Measurements from ENCODE around the gene PHF2.

The PHF2 gene

GRCh38 chr9:93586290-93587057 is 10.1 kb downstream of the PHF2 start:
- DNase-seq (ENCODE audit: insufficient read length, low spot score) = no peak
- FAIRE-seq = no peak
- TF ChIP-seq POLR2A (IDR thresholded peaks at IDR 0.05; ENCODE audit: low read depth, low read length) = no peak

DNA sequence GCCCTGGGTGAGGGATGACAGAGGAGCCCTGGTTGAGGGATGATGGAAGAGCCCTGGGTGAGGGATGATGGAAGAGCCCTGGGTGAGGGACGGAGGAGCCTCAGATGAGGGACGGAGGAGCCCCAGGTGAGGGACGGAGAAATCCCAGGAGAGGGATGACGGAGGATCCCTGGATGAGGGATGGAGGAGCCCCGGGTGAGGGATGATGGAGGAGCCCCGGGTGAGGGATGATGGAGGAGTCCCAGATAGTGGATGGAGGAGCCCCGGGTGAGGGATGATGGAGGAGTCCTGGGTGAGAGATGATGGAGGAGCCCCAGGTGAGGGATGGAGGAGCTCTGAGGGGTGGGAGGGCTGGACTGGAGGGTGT is 10.9 kb downstream of the PHF2 start:
- no peak for DNase-seq (ENCODE audit: insufficient read length, low spot score)
- FAIRE-seq = no peak
- no peak for TF ChIP-seq POLR2A (IDR thresholded peaks at IDR 0.05; ENCODE audit: low read depth, low read length)

GRCh38 chr9:93587651-93588347 is 11.4 kb downstream of the PHF2 start:
- FAIRE-seq = no peak
- no peak for TF ChIP-seq POLR2A (IDR thresholded peaks at IDR 0.05; ENCODE audit: low read depth, low read length)
- DNase-seq (ENCODE audit: insufficient read length, low spot score) = no peak

DNA sequence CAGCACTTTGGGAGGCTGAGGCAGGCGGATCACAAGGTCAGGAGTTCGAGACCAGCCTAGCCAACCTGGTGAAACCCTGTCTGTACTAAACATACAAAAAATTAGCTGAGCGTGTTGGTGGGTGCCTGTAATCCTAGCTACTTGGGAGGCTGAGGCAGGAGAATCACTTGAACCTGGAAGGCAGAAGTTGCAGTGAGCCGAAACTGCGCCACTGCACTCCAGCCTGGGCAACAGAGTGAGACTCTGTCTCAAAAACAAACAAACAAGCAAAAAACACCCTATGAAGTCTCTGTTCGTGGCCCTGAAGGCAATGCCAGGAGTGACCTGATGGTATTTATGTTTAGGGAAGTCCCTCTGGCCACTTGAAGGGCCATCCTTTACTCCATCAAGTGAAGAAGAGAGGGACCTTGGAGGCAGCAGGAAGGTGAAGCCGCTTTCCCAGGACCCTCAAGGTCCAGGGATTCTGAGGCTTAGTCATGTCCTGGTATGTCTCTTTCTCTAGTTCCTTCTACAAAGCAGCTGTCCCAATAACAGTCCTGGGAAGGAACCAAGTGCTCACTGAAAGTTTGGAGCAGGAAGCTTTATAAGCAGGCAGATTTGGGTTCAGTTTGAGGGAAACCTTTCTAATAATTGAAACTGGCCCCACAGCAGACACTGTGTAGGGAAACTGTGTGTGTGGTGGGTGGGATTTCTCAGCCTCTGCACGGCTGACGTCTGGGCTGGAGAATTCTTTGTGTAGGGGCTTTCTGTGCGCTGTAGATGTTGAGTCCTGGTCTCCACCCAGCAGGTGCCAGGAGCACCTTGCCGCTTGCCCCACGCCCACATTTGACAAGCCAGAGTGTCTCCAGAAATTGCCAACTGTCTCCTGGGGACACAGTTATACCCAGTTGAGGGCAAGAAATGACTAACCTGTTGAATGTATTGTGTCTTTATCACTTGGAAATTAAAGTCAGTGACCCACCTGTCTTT is 12.5 kb downstream of the PHF2 start:
- FAIRE-seq (no peak), DNase-seq (ENCODE audit: insufficient read length, low spot score) (no peak)
- TF ChIP-seq POLR2A (IDR thresholded peaks at IDR 0.05; ENCODE audit: low read depth, low read length) = no peak

DNA sequence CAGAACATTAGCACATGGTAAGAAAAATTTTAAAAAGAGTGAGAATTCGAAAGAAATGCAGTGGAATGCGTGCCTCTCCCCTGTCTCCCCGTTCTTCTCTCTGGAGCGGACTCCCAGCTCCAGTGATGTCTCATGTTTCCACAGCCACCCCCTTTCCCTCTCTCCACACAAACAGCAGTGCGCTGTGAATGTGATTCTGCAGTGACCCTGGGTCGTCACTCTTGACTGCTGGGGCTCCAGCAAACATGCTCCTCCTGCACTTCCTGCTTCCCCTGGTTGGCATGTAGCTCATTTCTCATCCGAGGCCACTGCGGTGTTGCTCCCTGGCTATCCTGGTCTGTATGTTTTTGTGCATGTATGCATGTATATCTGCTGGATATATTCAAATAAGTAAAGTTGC is 13.3 kb downstream of the PHF2 start:
- FAIRE-seq (no peak), DNase-seq (ENCODE audit: insufficient read length, low spot score) (no peak)
- no peak for TF ChIP-seq POLR2A (IDR thresholded peaks at IDR 0.05; ENCODE audit: low read depth, low read length)

DNA sequence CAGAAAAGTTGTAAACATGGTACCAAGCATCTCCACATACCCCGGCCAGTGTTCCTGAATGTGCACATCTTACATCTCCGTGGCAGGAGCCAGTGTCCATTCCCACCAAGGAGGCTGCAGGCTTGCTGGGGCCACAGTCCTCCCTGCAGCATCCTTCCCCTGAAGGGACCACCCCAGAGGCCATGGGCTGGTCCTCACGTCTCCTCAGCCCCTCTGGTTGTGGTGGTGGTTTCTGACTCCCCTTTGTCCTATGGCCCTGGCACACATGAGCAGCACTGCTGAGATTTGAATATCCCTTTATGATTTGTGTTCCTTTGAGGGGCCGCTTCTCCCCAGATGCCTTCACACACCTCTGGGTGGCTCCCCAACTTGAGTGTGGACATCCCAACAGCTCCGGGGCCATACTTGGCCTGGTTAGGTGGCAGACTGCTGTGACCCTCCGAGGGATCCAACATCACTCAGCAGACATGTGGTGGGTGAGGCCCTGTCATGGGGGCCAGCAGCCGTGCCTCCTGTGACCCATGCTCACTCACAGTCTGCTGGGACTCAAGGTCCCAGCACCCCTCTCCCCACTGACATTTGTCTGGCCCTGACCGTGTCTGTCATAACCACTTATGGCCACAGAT is 14.3 kb downstream of the PHF2 start:
- FAIRE-seq (no peak), DNase-seq (ENCODE audit: insufficient read length, low spot score) (no peak)
- no peak for TF ChIP-seq POLR2A (IDR thresholded peaks at IDR 0.05; ENCODE audit: low read depth, low read length)

DNA sequence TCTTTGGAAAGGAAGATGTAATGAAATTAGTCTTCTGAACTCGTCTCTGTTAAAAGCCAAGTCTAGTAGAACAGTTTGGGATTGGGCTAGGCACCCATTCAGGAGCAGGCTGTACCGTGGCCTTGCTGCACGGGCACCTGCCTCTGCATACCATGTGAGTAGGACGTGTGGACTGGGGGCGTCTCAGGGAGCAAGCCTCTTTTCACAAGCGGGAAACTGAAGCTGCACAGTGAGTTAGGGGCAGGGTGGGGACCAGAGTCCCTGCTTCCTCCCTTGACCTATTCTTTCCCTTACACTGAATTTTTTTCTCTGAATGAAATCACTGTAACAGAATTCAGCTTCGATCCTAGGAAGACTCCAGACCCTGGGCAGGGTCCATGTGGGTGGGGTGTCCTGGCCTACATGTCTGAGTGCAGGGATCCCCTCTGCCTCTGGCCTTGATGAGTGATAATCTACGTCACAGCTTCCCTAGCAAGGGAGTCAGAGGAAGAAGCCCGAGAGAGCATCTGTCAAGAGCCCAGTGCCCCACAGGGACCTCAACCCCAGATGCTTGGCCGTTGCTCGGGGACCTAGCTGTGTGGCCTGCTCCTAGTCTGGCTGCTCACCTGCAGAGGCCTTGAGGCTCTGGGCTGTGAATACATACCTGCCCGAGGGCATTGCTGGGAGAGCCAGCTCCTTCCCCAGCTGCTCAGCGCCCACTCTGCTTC is 15.1 kb downstream of the PHF2 start:
- DNase-seq (ENCODE audit: insufficient read length, low spot score) (no peak), FAIRE-seq (no peak)
- TF ChIP-seq POLR2A (IDR thresholded peaks at IDR 0.05; ENCODE audit: low read depth, low read length) = no peak

DNA sequence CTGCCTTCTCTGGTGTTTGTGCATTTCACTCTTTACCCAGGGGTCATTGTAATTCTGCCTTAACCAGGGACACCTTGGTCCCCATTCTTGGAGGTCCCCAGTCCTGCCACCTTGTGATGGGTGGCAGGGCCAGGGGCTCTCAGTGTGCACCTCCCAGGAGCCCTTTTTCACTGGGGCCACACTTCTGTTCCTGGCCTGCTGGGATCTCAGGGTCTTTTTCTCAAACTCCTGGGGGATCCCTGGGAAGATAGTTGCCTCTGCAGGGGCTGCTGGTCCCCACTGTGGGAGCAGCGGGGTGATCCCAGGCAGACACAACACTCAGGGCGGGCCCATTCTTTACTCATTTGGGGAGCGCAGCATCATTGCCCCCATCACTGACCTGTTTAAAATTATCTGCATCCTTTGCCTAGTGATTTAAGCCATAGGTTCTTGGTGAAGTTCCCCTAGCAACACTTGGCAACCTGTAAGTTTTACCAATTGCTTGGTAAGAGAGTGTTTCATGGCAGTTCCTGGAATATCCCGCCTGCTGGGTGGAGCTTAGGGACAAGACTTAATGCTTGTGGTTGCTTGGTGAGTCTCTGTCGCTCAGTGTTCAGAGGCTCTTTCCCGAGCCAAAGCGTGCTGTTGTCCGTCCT is 15.7 kb downstream of the PHF2 start:
- DNase-seq (ENCODE audit: insufficient read length, low spot score) = no peak
- no peak for TF ChIP-seq POLR2A (IDR thresholded peaks at IDR 0.05; ENCODE audit: low read depth, low read length)

GRCh38 chr9:93592643-93593021 is 16.2 kb downstream of the PHF2 start:
- no peak for TF ChIP-seq POLR2A (IDR thresholded peaks at IDR 0.05; ENCODE audit: low read depth, low read length)
- FAIRE-seq (no peak), DNase-seq (ENCODE audit: insufficient read length, low spot score) (no peak)

More for the DNA sequence above, 15.7 kb downstream of the PHF2 start:
- no peak for FAIRE-seq

GRCh38 chr9:93593144-93593658 is 16.8 kb downstream of the PHF2 start:
- TF ChIP-seq POLR2A (IDR thresholded peaks at IDR 0.05; ENCODE audit: low read depth, low read length) = no peak
- FAIRE-seq (no peak), DNase-seq (ENCODE audit: insufficient read length, low spot score) (no peak)

- TF ChIP-seq POLR2A (IDR thresholded peaks at IDR 0.05; ENCODE audit: low read depth, low read length) = no peak
- no peak for FAIRE-seq
- no peak for DNase-seq (ENCODE audit: insufficient read length, low spot score)
These were observed 17.8 kb downstream of the PHF2 start for GRCh38 chr9:93594041-93594756.

GRCh38 chr9:93595461-93595860 is 19.1 kb downstream of the PHF2 start:
- FAIRE-seq = no peak
- TF ChIP-seq POLR2A (IDR thresholded peaks at IDR 0.05; ENCODE audit: low read depth, low read length) = no peak
- no peak for DNase-seq (ENCODE audit: insufficient read length, low spot score)

Measured in H54 (cell line).